SKM-1 treated with dmso at 0.1 percent for 144 hours (cell line): ENCODE data around the gene CIDEA.

ENCODE experiments used
- DNase-seq: peaks from one replicate; lab custom pipeline; 2025; ENCODE audit not compliant: unreplicated experiment; lab: John Stamatoyannopoulos, UW

CIDEA gene

DNA sequence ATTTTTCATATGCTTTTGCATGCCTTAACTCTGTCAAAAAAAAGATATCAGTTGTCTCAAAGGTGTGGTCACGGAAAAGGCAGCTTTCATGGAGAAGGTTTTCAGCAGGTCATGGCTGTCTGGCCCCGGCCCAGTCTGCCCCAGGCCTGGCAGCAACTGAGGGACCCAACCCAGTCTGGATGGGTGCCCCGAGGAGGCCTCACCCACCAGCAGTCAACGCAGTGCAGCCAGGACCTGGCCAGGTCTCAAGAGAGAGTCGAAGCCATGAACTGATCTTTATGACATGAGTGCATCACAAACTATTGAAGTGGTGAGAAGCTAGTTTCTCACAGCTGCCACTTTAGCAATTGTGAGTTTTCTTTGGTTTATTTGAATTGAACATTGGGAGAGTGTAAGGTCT is 61.8 kb downstream of the CIDEA start:
- DNase-seq: no peak

DNA sequence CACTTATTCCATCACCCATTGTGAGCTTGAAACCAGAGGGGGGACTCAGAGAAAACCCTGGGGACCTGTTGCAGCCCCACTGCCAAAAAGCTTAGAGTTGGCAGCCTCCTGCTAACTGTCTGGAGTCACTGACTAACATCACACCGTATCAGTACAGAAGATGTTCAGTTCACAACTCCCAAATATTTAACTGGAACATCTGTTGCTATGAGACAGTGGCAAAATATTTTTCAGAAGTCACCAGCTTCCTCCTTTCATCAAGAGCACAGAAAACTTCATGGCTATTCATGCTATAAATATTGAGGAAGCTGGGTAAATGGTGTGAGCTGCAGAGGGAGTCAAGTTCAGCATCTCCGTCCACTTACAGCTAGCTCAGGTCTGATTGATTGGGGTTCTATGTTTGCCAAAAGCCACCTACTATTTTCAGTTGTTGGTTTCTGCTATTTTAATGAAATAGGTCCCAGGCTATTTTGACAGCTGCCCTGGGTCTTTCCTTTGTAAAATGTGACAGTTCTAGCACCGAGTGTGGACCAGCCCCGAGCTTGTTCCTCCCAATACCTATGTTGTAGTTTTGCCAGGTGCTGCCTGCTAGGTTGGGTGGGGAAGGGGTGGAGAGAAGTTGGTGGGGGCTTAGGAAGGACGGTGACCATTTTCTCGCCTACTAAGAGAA is 63.6 kb downstream of the CIDEA start:
- DNase-seq: no peak

GRCh38 chr18:12318334-12318697 is 64.2 kb downstream of the CIDEA start:
- no peak for DNase-seq

GRCh38 chr18:12318857-12319256 is 64.7 kb downstream of the CIDEA start:
- no peak for DNase-seq

- no peak for DNase-seq
Measured at GRCh38 chr18:12321333-12321732, 67.2 kb downstream of the CIDEA start.

- no peak for DNase-seq
Measured at GRCh38 chr18:12324991-12325725, 71.0 kb downstream of the CIDEA start.

GRCh38 chr18:12325726-12326245 is 71.6 kb downstream of the CIDEA start:
- no peak for DNase-seq

- no peak for DNase-seq
Measured at GRCh38 chr18:12326711-12327460, 72.7 kb downstream of the CIDEA start.
